T-helper 2 cell treated with Interferon-gamma antibody and Interleukin-4, amounts not matched to agents 5 μg/mL and 100 μg/mL, for 36 hours (primary cell): ENCODE results near the gene SYNE3.

ENCODE experiments used
- DNase-seq: peaks from one replicate; pipeline ENCODE4 v3.0.0; 2021; ENCODE audit warnings: low spot score
- H3K27ac Mint-ChIP-seq: one replicate; pipeline ENCODE4 v1.8.0; 2021; ENCODE audit warnings: mild to moderate bottlenecking, mixed read lengths
- H3K27me3 Mint-ChIP-seq: one replicate; pipeline ENCODE4 v1.8.0; 2021; ENCODE audit warnings: low read depth, mixed read lengths
- H3K36me3 Mint-ChIP-seq: one replicate; pipeline ENCODE4 v1.8.0; 2021; ENCODE audit warnings: low read depth, mixed read lengths
- H3K4me1 Mint-ChIP-seq: one replicate; pipeline ENCODE4 v1.8.0; 2021; ENCODE audit warnings: low read depth, mixed read lengths
- H3K4me3 Mint-ChIP-seq: one replicate; pipeline ENCODE4 v1.8.0; 2022; ENCODE audit warnings: mild to moderate bottlenecking, moderate library complexity, mixed read lengths
- H3K9me3 Mint-ChIP-seq: one replicate; pipeline ENCODE4 v1.8.0; 2021; ENCODE audit warnings: mixed read lengths

Gene SYNE3

DNA sequence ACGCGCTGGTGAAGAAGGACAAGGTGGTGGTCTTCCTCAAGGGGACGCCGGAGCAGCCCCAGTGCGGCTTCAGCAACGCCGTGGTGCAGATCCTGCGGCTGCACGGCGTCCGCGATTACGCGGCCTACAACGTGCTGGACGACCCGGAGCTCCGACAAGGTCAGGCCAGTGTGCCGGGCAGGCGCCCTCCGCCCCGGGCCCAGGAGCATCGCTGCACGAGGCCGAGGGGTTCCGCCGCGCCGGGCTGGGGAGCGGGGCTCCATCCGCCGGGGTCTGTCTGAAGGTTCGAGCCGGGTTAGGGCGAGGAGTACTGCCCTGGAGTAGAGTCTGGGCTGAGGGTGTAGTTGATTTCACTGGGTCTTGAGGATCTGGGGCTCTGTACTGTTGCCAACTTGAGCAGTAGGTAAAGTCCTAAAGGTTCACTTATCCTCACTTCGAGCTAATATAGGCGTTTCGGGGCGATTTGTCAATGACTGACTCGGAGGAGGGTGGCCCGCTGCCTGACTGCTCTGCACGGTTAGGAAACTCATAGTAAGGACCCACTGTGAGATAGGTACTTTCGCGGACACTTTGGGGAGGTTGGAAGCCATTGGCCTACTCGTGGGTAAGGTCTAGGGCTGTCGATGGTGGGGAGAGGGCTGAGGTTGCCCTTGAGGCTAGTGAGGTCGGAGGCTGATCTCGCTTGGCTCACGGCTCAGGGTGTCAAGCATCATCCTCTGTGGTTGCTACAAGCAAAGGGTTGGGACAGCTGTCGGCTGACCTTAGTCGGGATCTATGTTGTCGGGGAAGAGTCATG lies 19.0 kb upstream of the SYNE3 start:
- Mint-ChIP-seq H3K27ac (peak overlapping the region; percentile 87), H3K36me3 (peaks cover 20% of the 10 kb centered on the region), H3K4me3 (peak overlapping the region; percentile 96), H3K27me3 (no peaks in the 10 kb centered on the region), H3K4me1 (peaks cover 53% of the 10 kb centered on the region), H3K9me3 (no peaks in the 10 kb centered on the region)
- peak; percentile 18 for DNase-seq

DNA sequence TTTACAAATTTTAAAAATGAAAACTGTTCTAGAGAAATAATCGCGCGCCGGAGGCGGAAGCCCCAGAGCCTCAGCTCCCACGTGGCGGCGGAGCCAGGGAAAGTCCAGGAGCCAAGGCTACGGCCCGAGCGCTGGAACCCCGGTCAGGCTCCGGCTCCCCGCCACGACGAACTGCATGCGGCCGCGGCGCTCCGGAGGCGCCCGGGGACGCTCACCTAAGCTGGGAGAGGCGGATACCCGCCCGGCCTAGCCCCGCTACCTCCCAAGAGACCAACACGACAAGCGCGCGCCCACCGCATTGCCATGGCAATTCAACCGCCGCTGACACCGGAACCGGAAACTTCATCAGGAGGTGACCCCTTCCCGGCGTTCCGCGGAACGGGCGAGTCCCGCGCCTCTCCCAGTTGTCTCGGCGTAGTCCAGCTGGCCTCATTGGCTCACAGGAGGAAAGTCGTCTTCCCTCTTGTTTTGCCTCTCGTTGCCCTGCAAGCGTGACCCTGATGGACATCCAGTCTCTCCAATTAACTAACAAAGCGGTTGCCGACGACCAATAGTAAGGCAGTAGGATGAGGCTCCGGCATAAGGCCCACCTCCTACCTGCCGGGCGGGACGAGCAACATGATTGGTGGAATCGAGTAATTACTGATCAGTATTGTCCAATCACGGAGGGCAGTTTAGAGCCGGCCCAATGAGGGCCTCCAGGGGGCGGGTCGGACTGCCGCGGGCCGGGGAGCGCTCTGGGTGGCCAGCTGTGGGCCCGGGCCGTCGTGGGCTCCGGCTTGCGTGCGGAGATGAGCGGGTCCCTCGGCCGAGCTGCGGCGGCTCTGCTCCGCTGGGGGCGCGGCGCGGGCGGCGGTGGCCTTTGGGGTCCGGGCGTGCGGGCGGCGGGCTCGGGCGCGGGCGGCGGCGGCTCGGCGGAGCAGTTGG lies 18.1 kb upstream of the SYNE3 start, which contains the start of gene GLRX5:
Gene GLRX5 (plus strand): TSS at position 752 of the 927 bp plus-strand sequence. CDS start 40 bp downstream, at position 792.
- peaks cover 53% of the 10 kb centered on the region for H3K4me1 Mint-ChIP-seq
- H3K27ac Mint-ChIP-seq, result peak within 1 kb of the TSS; percentile 92
- peaks cover 25% of the 10 kb centered on the region for H3K36me3 Mint-ChIP-seq
- DNase-seq, result peak; percentile 98
- H3K4me3 Mint-ChIP-seq, result peak within 1 kb of the TSS; percentile 96
- H3K27me3 Mint-ChIP-seq, result no peaks in the 10 kb centered on the region
- no peaks in the 10 kb centered on the region for H3K9me3 Mint-ChIP-seq

DNA sequence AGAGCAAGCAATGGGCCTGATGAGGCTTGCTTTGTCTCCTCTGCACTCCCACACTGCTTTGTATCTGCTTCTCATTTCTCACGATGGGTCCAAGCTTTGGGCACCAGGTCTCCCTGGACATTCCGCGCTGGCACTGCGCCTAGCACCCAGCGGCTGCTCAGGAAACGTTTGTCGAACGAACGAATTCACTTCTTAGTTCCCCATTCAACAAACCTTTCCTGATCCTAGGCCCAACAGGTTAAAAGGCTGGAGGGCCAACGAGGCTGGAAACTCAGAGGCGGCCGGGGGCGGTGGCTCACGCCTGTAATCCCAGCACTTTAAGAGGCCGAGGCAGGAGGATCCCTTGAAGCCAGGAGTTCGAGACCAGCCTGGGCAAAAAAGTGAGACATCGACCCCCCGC lies 17.4 kb upstream of the SYNE3 start:
- Mint-ChIP-seq H3K9me3 (no peaks in the 10 kb centered on the region), H3K4me1 (peaks cover 53% of the 10 kb centered on the region), H3K27me3 (no peaks in the 10 kb centered on the region), H3K36me3 (peaks cover 25% of the 10 kb centered on the region), H3K27ac (peak overlapping the region; percentile 89), H3K4me3 (peak overlapping the region; percentile 96)
- no peak for DNase-seq

DNA sequence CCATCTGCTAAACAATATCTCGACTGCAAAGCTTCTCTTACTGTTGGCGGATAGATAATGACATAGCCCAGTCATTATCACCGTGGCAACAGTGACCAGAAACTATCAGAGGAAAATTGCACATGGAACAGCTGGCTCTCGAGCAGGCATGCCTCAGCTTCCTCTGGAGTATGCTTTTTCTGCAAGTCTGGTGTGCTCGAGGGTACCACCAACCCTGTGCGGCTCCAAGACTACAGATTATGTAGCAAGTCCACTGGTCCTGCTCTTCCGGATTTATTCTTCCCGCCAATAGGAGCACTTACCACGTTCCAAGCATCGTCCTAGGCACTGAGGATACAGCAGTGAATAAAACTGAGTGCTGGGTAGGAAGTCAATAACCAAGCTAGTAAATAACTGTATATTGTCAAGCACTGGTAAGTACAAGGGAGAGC lies 17.0 kb upstream of the SYNE3 start:
- Mint-ChIP-seq H3K27me3 (no peaks in the 10 kb centered on the region), H3K36me3 (peaks cover 25% of the 10 kb centered on the region), H3K9me3 (no peaks in the 10 kb centered on the region), H3K27ac (peak overlapping the region; percentile 89), H3K4me1 (peaks cover 51% of the 10 kb centered on the region), H3K4me3 (peak overlapping the region; percentile 96)
- no peak for DNase-seq

DNA sequence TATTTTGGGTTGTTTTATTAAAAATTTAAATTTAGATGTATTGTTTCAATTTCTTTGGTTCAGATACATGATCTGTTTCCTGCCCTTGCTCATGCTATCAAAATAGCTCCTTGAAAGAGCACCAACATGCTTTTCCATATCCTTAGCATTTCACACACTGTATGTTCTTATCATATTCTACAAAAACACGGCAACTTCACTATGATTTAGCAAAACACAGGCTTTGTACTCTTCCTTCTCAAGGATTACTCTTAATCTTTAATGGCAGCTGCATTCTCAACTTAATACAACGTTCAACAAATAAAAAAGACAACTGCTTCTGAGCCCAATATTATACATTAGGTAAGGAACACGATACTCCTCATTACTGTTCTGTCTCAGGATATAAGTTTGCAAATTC lies 15.5 kb upstream of the SYNE3 start:
- peaks cover 25% of the 10 kb centered on the region for H3K36me3 Mint-ChIP-seq
- peak overlapping the region; percentile 44 for H3K27ac Mint-ChIP-seq
- no peak for DNase-seq
- H3K4me1 Mint-ChIP-seq, result peaks cover 48% of the 10 kb centered on the region
- peak overlapping the region; percentile 96 for H3K4me3 Mint-ChIP-seq
- H3K9me3 Mint-ChIP-seq, result no peaks in the 10 kb centered on the region
- no peaks in the 10 kb centered on the region for H3K27me3 Mint-ChIP-seq

DNA sequence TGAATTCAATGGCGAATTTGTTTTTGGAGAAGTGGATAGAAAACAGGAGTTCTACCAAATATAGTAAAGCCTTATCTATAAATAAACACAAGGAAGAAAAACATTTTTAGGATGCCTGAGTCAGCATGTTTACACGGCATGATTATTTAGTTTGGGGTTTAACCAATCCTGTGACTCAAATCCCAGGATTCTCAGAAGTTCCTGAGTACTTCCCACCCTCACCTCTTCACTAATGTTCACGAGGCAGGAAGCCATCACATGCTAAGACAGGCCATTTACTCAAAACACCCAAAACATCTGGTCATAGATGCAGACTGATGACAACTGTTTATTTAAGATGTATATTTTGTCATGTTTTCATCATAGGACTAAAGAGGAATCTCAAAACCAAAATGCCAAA lies 15.0 kb upstream of the SYNE3 start:
- Mint-ChIP-seq H3K4me3 (no peak overlapping the region), H3K27ac (peak overlapping the region; percentile 41), H3K9me3 (no peaks in the 10 kb centered on the region), H3K36me3 (peaks cover 25% of the 10 kb centered on the region), H3K27me3 (no peaks in the 10 kb centered on the region), H3K4me1 (peaks cover 45% of the 10 kb centered on the region)
- DNase-seq, result no peak

DNA sequence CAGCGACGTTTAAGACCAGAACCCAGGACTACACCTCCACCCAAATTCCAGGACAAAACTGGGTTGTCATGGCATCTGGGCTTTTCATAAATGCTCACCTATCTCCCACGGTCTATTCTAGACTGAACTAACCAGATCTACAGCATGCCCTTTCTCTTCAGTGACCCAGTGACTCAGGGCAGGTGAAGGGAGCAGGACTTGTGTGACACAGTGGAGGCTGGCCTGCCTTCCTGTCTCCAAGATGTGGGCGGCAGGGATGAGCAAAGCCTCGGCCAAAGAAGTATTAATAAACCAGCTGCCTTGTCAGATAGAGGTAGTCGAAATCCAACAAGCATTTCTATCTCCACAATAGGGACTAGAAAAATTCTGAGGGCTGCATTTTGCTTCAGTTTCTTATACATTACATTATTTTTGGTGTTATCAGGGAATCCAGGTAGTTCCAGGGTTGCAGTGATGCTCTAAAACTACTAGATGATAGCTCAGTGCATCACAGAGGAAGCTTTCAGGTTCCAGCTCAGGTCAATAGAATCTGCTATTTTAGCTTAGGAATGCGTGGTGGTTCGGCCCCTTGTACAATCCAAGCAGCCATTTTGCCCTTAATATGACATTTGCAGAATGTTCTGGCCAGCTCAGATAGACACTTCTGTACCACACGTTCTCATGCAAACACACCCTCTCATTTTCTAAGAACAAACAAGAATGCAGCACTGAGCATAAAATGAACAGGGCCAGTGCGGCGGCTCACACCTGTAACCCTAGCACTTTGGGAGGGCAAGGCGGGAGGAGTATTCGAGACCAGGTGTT lies 14.2 kb upstream of the SYNE3 start:
- DNase-seq, result no peak
- Mint-ChIP-seq H3K36me3 (peaks cover 25% of the 10 kb centered on the region), H3K27ac (peak overlapping the region; percentile 17), H3K27me3 (no peaks in the 10 kb centered on the region), H3K4me1 (peaks cover 44% of the 10 kb centered on the region), H3K9me3 (no peaks in the 10 kb centered on the region), H3K4me3 (no peak overlapping the region)

DNA sequence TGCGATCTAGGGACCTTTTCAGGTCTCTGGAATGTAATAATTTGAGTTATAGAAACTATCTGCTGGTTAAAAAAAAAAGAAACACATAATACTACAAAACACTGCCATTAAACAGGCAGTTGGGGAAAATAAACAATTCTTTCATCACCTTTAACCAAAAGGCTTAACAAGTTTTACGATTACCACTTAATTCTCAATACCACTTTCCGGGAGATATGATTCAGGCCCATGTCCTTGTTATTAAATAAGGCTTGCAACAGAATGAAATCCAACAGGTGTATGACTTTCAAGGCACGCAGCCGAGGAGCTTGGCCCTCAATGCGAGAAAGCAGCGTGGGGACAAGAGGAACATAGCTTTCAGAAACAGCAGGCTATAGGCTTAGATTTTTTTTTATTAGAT lies 12.8 kb upstream of the SYNE3 start:
- no peak for DNase-seq
- no peak overlapping the region for H3K27ac Mint-ChIP-seq
- peaks cover 55% of the 10 kb centered on the region for H3K4me1 Mint-ChIP-seq
- H3K4me3 Mint-ChIP-seq, result no peak overlapping the region
- no peaks in the 10 kb centered on the region for H3K9me3 Mint-ChIP-seq
- no peaks in the 10 kb centered on the region for H3K27me3 Mint-ChIP-seq
- H3K36me3 Mint-ChIP-seq, result peaks cover 23% of the 10 kb centered on the region

DNA sequence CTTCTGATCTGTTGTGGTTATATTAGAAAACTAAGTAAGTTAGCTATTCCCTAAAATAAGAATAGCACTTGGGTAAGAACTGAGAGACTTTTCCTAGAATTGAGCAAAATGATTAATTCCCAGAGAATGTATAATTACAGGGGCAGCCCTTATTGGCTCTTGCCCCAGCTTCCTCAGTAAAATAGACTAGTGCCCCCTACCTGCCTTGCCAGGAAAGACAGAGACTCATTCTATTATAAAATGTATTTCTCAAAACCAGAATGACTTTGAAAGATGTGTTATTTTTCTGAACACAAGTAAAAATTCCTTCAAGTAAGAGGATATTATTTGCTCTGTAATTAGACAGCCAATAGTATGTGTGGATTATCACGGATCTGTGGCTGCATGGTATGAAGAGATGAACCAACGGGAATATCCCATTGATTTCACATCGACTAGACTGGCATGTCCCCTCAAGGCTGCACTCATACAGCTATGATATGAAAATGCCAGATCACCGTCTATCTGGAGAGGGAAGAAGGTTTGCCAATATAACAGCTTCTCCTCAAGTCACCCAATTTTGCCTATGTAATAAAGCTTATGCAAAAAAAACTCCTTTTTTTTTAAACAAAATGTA lies 11.0 kb upstream of the SYNE3 start:
- H3K4me1 Mint-ChIP-seq, result peaks cover 60% of the 10 kb centered on the region
- H3K27ac Mint-ChIP-seq, result peak overlapping the region; percentile 68
- no peaks in the 10 kb centered on the region for H3K9me3 Mint-ChIP-seq
- H3K4me3 Mint-ChIP-seq, result peak overlapping the region; percentile 48
- H3K36me3 Mint-ChIP-seq, result peaks cover 17% of the 10 kb centered on the region
- H3K27me3 Mint-ChIP-seq, result no peaks in the 10 kb centered on the region
- no peak for DNase-seq

DNA sequence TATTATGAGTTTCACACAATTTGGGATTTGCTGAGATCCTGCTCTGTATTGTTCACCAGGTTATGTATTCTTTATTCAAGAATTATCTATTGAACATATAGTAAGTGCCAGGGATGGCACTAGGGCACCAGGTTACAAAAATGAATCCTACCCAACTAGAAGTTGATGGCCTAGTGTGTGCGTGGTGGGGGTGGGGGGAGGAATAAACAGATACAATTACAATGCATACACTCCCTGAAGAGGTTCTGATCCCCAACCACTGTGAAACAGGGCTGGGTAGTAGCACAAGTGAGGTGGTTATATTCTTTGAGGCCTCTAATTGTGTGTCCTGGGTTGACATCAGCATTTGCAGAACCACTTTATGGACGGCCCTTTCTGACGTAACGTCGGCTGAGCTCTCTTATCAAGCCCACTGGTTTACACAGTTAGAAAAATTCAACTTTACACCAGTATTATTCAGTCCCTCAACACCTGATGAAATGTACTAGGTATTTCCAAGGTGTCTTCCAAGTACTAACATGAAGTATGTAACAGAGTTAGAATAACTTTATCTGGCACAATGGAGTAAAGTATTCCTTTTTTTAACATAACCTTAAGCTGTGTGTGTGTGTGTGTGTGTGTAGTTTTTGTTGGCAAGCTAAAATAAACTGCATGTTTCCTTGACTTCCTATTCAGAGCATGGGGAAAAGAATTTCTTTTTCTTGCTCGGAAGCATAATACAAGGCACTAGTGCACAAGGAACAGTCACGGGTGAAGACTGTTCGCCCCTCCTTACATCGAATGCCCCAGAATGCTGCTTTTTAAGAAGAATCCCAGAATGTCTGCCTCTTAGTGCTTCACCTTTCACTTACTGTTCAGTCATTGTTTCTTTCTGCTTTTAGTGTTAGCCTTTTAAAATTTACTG lies 10.3 kb upstream of the SYNE3 start:
- Mint-ChIP-seq H3K4me1 (peaks cover 61% of the 10 kb centered on the region), H3K4me3 (peak overlapping the region; percentile 48), H3K9me3 (no peaks in the 10 kb centered on the region)

DNA sequence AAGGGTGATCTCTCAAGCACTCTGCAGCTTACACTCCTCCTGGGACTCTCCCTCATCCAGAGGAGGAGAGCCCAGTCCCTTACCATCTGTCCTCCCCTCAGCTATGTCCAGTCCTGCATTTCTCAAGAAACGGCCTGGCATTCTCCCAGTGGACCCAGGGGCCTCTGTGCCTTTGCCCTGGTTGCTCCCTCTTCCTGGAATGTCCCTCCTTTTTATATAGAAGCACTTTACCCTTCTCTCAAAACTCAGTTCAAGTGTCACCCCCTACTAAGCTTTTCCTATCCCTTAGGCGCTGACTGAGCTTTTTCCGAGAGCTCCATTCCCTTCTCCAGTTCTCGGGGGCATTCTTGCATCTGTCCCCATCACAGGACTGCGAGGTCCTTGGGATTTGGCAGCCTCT lies 9.5 kb upstream of the SYNE3 start:
- H3K27me3 Mint-ChIP-seq, result no peaks in the 10 kb centered on the region
- peak overlapping the region; percentile 70 for H3K27ac Mint-ChIP-seq
- no peaks in the 10 kb centered on the region for H3K9me3 Mint-ChIP-seq
- peaks cover 62% of the 10 kb centered on the region for H3K4me1 Mint-ChIP-seq
- peaks cover 9% of the 10 kb centered on the region for H3K36me3 Mint-ChIP-seq
- H3K4me3 Mint-ChIP-seq, result peak overlapping the region; percentile 5
- DNase-seq, result no peak

More for the DNA sequence above, 10.3 kb upstream of the SYNE3 start:
- Mint-ChIP-seq H3K27ac (peak overlapping the region; percentile 70), H3K27me3 (no peaks in the 10 kb centered on the region), H3K36me3 (peaks cover 11% of the 10 kb centered on the region)
- no peak for DNase-seq

DNA sequence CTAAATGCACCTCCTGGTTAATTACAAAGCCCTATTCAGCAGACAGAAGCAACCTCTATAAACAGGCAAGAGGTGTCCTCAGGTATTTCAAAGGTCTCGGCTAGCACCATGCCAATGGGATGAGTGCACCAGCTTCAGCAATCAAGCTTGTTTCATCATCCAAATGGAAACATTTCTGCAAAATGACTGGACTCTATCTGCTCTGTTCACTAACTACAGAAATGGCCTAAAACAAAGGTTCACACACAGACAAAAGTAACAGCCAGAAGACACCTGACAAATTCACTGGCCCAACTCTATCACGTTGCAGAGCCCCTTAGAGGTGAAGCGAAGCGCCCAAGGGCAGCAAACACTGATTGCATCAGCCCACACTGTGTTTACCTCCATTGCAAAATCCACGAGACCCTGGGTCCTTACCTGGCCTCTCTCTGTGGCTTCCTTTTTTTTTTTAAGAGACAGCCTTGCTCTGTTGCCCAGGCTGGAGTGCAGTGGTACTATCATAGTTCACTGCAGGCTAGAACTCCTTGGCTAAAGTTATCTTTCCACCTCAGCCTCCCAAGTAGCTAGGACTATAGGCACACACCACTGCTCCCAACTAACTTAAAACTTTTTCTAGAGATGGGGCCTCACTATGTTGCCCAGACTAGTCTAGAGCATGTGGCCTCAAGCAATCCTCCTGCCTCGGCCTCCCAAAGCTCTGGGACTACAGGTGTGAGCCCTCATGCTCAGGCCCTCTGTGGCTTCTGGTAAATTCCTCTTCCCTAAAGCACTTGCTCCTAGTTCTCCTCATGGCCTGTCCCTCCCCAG lies 8.5 kb upstream of the SYNE3 start:
- no peak for DNase-seq
- Mint-ChIP-seq H3K9me3 (no peaks in the 10 kb centered on the region), H3K36me3 (peaks cover 3% of the 10 kb centered on the region), H3K4me1 (peaks cover 62% of the 10 kb centered on the region), H3K27me3 (no peaks in the 10 kb centered on the region), H3K27ac (peak overlapping the region; percentile 96), H3K4me3 (peak overlapping the region; percentile 82)
